Measurements from ENCODE around the gene C17orf75.
"Not testable (repeated sequence)": the region's sequence is repeated elsewhere in the genome, so short reads cannot be mapped to it uniquely, and the experiment has no call there.

The C17orf75 gene

DNA sequence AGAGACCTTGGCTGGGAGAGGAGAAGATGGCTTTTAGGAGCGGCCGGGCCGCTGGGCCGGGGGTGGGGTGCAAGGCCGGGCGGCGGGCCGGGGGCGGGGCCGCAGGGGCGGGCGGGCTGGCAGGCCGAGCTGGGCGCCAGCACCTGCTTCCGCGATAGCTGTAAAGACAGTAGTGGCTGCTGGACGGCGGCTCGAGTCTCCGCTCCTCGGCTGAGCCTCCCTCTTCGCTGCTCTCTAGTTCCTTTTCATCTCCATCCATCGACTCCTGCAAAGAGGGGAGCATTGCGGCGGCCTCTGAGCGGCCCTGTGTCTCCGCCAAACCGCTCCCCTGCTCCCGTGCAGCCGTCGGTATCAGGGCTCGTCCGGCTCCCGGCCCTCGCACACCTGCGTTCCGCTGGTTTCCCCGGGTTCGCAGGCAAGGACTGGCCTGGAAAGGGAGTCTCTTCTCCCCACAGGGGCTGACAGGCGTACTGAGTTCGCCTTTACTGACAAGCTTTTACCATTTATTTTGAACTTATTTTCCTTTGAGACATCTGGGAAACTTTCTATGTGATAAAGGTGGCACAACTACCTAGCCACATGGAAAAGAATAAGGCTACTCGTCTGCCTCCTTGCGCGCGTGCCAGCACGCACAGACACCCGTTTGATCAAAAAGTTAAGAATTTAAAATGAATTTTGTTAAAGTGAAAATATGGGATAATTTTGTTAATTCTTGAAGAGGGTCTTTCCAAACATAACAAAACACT is at the start of gene C17orf75:
Gene C17orf75 (minus strand): TSS at position 317 of the 746 bp plus-strand sequence. CDS start 34 bp downstream, at position 283.
- DNase-seq (ENCODE audit: low read depth): peak; percentile 41

GRCh38 chr17:32388613-32389459 is 46.9 kb upstream of the C17orf75 start:
- DNase-seq (ENCODE audit: low read depth): no peak

- DNase-seq (ENCODE audit: low read depth): not testable (repeated sequence)
These were observed 46.2 kb upstream of the C17orf75 start for GRCh38 chr17:32388128-32388527.

DNA sequence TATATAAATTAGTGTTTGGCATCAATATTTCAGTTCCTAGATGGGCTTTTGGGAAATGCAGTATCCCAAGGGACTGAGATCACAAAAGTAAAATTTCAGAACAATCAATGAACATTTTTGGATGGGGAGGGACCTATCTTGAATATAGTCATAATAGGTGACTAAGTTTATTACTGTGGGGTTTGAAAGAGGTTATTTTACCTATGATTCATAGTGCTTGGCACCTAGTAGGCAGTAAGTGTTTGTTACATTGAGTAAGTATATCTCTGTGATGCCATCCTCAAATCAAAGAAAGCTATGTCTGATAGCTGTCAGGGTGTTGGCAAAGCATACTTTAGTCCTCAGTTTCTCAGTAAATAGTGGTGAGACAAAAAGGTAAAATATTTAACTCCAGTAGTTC is 44.9 kb upstream of the C17orf75 start:
- no peak for DNase-seq (ENCODE audit: low read depth)

- DNase-seq (ENCODE audit: low read depth): no peak
These were observed 44.0 kb upstream of the C17orf75 start for GRCh38 chr17:32385971-32386370.

- DNase-seq (ENCODE audit: low read depth): no peak
These were observed 43.1 kb upstream of the C17orf75 start for GRCh38 chr17:32385121-32385520.

DNA sequence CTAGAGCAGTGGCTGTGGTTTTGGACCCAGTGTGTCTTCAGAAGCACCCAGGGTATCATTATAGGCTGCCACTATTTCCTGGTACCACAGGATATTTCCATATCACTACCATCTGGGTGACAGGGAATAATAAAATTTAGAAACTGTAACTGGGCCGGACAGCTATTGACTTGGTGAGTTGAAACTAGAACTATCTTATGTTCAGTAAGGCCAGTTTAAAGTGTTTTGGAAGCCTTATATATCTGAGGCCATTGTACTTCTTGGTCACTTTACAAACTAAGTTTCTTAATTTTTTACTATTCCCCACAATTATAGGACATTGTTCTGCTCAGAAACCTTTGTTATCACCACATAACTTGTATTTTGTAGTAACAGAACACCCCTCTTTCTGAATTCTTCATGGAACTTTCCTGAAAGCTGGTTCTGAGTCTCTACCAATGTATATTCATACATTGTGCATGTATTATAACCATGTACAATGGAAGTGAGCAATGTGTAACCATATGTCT is 42.0 kb upstream of the C17orf75 start:
- no peak for DNase-seq (ENCODE audit: low read depth)

DNA sequence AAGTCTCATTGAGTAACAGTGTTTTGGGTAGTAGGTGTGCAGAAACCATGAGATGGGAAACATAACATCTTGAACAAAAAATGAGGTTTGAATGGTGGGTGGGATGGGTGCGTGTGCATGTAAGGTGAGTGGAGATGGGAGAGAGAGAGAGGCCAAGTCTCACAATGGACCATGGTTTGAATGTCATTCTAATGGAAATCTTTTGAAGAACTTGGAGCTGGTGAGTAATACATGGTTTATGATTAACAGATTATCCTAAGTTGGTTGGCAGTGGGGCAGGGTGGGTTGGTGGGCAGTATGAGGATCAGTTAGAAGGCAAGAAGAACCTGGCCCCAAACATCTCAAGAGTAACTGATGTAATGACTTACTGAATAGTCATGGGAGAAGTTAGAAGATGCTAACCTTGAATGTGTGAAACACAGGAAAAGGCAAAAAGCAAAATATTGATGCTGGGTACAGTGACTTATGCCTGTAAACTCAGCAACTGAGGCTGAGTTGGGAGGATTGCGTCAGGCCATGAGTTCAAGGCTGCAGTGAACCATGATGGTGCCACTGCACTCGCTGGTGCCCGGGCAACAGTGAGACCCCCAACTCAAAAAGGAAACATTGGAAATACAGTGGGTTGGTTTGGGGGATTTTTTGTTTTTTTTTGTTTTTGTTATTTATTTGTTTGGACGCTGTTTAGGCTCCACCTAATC is 40.7 kb upstream of the C17orf75 start:
- DNase-seq (ENCODE audit: low read depth): no peak

GRCh38 chr17:32370426-32370825 is 28.5 kb upstream of the C17orf75 start:
- no peak for DNase-seq (ENCODE audit: low read depth)

DNA sequence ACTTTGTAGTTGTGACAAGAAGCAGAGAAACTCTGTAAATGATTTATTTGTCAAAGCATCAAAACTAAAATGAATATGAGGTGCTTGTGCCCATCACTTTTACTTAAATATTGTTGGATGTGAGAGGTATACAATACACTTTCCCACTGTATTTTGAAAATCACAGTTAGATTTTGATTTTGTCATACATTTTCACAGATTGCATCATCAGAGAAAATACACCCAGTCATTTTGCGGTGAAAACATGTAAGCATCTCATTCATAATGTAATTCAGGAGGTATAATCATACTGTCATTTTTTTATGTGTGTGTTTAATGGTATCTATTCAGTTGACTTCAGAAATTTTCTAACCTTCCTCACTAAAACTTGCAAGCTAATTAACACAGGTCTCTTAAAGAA is 19.3 kb upstream of the C17orf75 start:
- no peak for DNase-seq (ENCODE audit: low read depth)

GRCh38 chr17:32357615-32358014 is 15.6 kb upstream of the C17orf75 start:
- no peak for DNase-seq (ENCODE audit: low read depth)

DNA sequence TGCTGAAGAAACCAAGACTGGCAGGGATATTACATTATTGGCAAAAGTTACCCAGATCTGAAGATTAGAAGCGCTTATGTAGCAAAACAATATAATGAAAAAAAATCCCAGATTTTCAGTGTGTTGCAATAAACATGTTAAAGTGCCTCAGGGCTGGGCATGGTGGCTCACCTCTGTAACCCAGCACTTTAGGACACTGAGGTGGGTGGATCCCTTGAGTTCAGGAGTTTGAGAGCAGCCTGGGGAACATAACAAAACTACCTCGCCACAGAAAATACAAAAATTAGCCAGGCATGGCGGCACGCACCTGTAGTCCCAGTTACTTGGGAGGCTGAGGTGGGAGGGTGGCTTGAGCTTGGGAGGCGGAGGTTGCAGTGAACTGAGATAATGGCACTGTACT is 14.8 kb upstream of the C17orf75 start:
- DNase-seq (ENCODE audit: low read depth): no peak

DNA sequence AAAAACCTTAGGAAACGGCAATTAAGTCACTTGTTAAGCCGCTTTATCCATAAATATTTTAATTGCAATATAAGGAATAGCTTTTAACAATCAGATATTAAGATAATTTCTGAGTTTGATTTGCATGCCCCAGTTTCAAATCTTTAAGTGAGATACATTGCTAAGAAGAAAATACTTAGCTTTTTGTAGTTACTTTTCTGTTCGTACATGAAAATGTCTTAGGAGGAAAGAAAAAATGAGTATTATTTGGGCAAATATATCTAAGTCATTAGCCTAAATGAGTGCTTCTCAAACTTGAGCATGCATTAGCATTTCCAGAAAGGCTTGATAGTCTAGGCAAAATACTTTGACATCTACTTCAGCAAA is 14.4 kb upstream of the C17orf75 start:
- no peak for DNase-seq (ENCODE audit: low read depth)

DNA sequence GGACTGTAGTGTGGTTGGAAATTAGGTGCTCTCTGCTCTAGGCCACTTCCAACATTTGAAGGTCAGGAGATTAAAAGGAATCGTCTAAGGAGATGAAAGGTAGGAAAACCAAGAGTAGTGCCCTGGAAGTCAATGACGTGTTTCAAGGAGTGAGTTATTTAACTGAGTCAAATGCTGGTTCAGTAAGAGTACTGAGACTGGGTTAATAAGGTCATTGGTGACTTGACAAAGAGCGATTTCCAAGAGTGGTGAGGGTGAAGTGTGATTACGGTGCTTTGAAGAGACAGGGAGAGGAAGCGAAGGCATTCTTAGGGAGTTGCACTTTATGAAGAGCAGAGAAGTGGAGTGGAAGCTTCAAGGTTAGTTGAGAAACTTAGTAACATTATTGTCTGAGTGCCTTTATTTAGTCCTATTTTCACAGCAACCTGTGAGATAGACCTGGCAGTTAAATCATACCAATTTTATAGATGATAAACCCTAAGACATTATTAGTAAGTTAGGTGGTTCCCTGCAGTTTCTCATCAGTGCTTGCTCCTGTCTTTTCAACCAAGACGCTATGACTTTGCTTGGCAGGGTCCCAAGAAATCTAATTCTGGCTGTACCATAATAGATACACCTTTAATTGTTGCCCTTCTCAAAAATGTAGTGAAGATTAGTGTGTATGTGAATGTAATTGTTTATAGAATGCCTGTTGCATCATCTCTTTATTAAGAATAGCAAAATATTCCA is 13.8 kb upstream of the C17orf75 start:
- DNase-seq (ENCODE audit: low read depth): no peak

GRCh38 chr17:32352734-32353133 is 10.8 kb upstream of the C17orf75 start:
- not testable (repeated sequence) for DNase-seq (ENCODE audit: low read depth)

DNA sequence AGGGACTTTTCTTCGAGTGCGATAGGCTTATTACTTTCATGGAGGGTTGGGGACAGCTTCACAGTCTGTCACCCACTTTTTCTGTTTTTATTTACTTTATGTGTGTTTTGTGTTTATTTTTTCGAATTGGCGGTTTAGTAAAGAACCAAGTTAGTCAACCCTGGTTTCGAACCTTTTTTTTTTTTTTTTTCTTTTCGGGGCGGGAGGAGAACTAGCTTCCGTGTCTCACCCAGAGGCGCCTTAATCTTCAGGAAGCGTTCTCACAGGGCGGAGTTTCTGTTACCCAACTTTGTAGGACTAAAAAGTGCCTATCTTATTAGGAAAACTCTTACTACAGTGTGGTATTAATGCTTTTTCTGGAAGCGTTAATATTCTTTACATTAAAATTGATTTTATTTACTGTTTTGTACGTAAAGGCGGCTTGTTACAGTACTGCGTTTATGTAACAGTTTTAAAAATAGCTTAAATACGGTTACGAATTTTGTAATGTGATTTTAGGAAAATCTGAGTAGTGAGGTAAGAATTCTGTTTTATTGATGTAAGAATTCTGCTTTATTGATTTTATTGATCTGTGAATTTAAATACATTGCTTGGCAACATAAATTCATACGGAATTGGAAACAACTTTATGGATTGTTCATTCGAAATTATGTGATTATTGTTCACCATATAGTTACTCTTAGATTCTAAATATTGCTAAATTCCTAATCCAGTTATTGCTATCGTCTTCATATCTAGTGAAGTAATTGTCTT is 8.9 kb upstream of the C17orf75 start:
- peak; percentile 39 for DNase-seq (ENCODE audit: low read depth)

GRCh38 chr17:32349854-32350665 is 8.1 kb upstream of the C17orf75 start, which contains the start of gene ZNF207:
ZNF207 (plus strand) TSS chr17:32350157; CDS start chr17:32350286, 129 bp downstream.
- peak; percentile 92 for DNase-seq (ENCODE audit: low read depth)

- no peak for DNase-seq (ENCODE audit: low read depth)
These were observed 7.5 kb upstream of the C17orf75 start for GRCh38 chr17:32349503-32349853.

DNA sequence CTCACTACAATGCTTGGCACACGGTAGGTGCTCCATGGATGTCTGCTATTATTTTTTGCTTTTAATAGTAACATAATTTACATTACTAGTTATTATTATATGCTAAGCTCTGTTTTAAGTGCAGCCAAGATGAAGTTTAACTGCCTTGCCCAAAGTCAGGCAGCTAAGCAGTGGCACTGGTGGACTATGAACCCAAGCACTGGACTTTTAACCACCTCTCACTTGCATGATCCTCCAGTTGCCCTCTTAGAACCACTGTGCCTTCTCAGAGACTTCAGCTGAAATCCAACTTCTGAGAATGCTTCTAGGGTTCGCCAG is 6.5 kb upstream of the C17orf75 start:
- DNase-seq (ENCODE audit: low read depth): no peak

GRCh38 chr17:32345951-32346600 is 4.1 kb upstream of the C17orf75 start:
- no peak for DNase-seq (ENCODE audit: low read depth)
